HG02798 (cell line): Measurements from ENCODE around the gene SPC24.

Experiments used
- ATAC-seq: cut with Tn5 transposase; IDR thresholded peaks from one replicate; pipeline ENCODE4 v1.9.1; 2021; ENCODE audit warnings: mild to moderate bottlenecking; ENCODE audit not compliant: unreplicated experiment, poor library complexity

Gene SPC24, protein sequence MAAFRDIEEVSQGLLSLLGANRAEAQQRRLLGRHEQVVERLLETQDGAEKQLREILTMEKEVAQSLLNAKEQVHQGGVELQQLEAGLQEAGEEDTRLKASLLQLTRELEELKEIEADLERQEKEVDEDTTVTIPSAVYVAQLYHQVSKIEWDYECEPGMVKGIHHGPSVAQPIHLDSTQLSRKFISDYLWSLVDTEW

DNA sequence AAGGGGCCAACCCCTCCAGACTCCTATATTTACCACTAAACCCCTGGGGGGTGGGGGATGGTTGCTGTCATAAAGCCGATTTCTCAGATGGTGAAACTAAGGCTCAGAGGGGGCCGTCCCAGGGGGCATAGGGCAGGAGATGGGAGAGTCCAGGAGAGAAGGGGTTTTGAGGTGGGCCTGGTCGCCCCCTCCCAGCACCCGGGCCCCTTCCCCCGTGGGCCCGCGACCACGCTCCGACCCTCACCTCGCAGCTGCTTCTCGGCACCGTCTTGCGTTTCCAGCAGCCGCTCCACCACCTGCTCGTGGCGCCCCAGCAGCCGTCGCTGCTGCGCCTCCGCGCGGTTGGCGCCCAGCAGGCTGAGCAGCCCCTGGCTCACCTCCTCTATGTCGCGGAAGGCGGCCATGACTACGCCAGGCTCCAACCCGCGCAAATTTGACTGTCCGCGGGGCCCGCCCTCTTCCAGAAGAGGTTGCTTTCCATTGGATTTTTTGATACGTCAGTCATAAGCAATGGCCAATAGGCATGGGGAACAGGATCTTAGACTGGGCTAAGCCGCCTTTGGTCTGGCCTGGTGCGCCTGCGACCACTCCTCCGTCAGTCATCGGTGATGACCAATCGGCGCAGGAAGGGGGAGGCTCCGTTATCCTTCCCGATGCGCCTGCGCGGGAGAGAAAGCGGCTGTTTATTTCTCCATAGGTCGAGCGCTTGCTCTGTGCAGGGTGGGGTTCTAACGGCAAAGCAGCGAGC, at the start of gene SPC24:
SPC24 (minus strand) TSS at position 410 of the 748 bp plus-strand sequence; CDS start at position 404, 6 bp downstream.
- ATAC-seq, result peak; percentile 99

DNA sequence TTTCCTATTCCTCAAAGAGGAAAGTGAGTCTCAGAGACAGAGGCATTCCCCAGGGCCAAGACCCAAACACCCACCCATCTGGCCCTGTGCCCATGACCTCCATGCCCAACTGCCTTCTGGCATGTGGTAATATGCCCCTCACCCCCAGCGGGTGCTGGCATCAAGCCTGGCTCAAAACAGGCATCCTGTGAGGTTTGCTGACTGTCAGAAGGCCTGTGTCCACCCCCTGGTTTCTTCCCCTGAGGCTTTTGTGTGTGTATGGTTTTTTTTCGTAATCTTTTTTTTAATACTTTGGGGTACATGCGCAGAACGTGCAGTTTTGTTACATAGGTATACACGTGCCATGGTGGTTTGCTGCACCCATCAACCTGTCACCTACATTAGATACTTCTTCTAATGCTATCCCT, 49.4 kb upstream of the SPC24 start:
- ATAC-seq, result no peak

DNA sequence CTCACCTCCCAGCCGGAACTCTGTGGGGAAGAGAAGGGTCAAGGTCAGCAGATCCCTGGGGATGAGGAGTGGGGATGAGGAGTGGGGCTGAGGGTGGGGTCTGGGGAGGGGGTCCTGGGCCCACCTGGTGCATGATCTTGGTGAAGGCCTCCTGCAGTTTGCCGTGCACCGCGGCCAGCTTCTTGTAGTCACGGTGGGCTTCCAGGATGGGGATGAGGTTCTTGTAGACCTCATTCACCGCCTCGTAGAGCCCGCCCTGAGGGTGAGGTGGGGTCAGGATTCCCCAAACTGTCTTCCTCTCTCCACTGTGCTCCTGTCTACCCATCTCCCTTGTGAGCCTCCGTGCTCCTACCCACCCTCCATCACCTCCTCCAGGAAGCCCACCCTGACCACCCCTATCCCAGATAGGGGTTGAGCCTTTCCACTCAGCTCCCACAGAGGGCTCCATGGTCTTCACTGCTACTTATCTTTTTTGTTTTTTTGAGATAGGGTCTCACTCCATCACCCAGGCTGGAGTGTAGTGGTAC, 48.6 kb upstream of the SPC24 start:
- no peak for ATAC-seq

DNA sequence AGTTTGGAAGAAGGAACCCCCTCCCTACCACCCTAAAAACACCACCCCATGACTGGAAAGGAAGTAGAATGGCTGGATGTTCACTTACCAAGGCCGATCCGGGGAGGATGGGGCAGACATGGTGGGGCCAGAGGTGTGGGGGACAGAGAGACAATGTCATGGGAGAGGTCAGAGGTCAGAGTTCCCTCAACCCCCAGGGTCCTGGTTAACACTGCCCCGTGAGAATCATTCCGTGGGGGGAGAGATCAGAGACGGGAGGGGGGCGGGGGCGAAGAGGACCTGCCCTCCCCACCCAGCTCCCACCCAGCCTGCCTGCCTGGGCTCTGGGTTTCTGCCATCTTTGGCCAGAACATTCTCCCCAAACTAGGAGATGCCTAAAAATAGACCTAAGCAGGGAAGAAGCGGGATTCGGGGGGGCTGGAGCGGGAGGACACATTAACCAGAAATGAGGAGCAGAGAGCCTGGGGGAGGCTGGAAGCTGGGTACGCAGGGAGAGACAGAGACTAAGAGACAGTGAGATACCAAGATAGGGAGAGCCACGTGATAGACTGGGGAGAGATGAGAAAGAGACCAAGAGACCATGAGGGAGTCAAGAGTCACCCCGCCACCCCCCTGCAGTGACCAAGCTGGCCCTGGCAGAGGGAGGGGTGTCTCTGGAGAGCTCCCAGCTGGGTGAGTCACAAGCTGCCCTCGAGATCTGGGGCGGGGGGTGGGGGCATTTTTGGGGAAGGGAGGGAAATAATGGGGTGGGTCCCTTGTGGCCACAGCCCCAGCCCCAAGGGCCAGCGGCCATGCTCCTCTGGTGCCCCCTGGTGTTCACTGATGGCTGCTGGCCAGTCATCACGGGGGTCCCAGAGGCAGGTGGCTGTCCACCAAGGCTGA, 47.9 kb upstream of the SPC24 start:
- no peak for ATAC-seq

DNA sequence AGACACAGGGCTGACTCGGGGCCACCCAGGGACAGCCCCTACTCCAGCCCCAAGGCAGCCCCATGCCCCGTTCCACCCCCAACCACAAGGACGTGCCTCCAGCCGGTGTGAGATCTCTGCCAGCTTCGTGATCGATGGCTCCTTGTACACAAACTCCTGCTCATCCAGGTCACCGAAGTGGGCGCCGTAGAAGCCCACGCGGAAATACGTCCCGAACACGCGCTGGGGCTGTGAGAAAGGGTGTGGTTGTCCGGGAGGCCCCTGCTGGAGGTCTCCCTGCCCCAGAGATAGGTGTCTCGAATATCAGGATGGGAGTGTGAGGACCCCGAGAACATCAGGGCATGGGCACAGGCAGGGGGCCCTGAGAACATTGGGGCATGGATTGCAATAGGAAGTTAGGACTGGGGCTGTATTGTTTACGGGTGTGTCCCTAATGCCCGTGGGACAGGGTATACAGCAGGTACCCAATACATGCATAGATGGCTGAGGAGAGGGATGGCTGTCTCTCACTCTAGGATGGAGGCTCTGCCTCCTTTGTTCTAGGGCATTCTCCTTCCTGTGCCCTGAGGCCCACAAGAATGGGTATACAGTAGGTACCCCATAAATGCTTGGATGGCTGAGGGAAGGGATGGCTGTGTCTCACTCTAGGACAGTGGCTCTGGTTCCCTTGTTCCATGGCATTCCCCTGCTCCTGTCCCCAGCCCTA, 47.1 kb upstream of the SPC24 start:
- ATAC-seq, result no peak

DNA sequence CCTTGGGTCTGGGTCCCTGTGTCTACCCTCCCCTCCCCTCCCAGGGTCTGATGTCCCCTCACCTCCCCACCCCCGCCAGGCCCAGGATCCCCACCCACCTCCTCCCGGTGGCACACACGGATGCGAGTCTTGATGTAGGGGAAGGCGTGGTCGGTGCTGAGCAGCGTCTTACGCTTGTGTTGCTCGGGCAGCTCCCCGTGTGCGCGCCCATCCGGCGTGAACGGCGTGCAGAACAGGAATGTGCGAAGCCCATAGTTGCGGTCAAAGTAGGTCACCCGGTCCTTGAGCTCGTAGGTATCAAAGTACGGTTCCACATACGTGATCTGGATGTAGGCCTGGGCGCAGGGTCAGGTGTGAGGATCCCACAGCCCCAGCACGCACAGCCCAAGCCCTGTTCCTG, 46.2 kb upstream of the SPC24 start:
- ATAC-seq, result no peak

DNA sequence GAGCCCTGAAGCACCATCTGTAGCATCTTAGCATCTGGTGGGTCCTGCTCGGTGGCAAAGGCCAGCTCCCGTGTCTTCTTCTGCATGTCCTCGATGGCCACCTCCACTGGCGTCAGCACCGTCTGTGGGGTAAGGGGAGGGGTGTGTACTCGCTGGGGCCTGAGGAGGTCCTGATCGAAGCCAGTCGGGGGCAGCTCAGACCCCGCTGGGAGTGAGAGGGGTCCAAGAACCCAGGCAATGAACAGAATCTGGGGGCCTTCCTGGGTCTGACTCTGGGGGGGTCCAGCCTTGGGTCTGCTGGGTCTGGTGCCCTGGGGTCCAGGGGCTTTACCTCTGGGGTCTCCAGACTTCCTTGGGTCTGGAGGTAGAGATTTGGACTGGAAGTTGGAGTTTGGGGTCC, 45.3 kb upstream of the SPC24 start:
- no peak for ATAC-seq

DNA sequence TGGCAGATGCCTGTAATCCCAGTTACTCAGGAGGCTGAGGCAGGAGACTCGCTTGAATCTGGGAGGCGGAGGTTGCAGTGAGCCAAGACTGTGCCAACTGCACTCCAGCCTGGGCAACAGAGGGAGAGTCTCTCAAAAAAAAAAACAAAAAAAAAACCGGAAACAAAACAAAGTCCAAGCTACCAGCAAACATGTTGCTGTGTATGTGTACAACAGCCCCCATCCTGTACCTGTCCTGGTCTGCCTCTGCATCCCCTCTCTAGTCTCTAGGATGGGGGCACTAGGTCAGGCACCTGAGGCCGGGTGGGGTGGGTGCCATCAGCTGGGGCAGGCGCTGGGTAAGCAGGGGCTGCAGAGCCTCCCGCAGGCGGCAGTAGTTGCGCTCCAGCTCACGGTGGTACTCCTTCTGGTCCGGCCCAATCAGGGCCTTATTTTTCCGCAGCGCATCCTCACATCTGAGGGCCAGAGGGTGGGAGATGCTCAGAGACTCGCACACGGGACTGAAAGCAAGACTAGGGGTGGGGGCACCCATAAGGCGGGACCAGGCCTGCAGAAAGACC, 44.5 kb upstream of the SPC24 start:
- no peak for ATAC-seq

DNA sequence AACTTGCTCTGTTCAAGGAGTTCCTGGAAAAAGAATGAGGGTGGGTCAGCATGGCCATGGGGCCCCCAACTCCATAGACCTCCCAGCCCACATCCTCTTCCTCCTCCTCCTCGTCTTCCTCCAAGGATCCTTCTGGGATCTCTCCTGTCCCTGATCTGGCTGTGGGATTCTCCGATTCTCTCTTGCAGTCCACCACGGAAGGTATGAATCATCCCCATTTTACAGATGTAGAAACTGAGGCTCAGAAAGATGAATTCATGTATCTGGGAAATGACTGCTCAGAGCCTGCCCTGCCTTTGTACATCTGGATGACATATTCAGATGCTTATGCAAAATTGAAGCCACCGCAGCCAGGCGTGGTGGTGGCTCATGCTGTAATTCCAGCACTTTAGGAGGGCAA, 43.9 kb upstream of the SPC24 start:
- ATAC-seq, result no peak

DNA sequence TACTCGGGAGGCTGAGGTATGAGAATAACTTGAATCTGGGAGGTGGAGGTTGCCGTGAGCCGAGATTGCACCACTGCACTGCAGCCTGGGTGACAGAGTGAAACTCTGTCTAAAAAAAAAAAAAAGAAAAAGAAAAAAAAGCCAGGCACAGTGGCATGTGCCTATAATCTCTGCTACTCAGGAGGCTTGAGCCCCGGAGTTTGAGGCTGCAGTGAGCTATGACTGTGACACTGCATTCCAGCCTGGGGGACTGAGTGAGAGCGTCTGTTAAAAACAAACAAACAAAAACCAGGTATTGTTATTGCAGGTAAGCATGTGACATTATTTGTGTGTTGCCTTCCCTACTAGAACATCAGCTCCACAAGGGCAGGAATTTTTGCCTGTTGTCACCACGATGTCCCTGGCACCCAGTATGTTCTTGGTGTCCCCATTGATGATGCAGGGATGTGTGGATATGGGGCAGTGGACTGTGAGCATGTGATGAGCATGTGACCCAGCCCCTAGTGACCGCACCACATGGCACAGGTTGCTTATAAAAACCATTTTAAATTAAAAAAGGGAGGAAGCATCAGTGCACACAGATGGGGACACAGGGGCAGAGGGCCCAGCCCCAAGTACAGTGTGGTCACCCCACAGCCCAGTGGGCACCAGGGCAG, 43.3 kb upstream of the SPC24 start:
- ATAC-seq, result no peak

DNA sequence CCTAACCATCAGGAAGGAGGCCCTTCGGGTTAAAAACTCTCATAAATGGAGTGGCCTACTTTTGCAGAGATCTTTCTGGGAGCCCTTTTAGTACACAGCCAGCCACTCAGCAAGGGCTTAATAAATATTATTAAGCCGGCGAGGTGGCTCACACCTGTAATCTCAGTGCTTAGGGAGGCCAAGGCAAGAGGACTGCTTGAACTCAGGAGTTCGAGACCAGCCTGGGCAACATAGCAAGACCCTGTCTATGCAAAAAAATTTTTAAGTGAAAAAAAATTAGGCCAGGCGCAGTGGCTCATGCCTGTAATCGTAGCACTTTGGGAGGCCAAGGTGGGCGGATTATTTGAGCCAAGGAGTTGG, 42.6 kb upstream of the SPC24 start:
- no peak for ATAC-seq

DNA sequence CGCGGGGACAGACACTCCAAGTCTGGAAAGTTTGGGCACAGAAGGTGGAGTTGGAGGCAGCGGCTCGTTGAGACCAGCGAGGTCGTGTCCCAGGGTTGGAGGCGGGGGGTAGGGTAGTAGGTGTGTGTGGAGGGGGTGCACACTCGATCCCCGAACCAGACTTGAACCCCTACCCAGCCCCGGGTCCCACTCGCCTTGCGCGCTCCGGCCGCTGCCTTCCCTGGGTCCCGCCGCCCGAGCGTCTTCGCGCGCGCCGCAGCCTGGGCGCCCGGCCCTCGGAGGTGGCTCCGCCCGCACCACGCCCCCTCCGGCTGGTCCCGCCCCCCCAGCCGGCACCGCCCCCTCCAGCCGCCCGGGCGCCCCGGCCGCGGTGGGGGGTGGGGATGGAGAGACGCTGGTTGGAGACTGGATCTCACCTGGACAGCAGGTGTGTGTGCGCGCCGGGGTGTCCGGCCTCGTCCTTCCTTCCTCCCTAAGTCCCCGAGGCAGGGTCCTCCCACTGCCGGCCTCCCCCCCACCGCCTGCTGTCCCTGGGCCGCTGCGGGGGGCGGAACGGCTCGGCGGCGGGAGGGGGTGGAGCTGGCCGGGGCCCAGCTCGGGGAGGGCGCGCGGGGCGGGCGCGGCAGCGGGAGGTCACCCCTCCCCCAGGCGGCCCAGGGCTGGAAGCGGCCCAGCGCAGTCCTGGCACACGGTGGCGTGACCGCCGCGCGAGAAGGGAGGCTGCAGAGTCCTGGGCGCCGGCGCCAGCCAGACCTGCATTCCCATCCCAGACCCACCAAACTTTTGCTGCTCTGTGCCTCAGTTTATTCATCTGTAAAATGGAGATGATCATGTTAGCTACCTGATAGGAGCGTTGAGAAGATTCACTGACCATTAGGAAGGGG, 42.0 kb upstream of the SPC24 start, which contains the start of gene KANK2:
KANK2 (minus strand) TSS at position 255 of the 884 bp plus-strand sequence. CDS start 3,034 bp downstream, outside the sequence.
- peak; percentile 80 for ATAC-seq

DNA sequence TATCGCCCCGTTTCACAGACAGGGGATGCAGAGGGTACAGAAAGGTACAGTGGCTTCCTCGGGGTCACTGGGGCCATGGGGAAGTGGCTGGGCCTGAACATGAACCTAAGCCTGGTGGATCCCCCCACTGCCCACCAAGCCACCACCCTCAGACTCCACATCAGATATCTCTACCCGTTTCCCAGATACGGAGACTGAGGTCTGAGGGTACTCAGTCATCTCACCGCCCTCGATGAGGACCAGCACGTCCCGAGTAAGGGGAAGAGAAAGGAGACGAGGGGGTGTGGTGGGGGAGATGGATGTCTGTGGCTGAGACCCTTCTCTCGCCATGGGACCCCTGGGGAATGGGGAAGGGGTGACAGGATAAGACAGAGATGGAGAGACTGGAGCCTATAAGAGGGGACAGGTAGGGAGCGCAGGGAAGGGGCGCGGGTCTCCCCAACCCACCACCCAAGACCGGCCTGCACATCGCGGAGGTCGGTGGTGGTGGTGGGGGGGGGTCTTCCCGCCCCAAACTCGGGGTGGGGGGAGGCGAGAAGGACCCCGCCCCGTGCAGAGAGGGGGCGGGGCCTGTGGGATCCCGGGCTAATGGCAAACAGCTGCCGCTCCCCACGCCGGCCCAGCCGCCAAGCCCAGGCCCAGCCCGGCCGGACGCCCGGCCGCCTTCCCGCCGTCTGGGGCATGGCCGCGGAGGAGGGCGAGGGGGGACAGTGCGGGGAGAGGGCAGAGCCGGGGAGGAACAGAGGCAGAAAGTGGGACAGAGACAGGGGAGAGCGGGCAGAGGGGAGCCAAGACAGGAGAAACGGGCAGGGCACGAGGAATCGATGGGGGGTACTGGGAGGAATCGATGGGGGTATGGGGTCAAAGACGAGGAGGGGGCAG, 41.1 kb upstream of the SPC24 start:
- ATAC-seq, result no peak

DNA sequence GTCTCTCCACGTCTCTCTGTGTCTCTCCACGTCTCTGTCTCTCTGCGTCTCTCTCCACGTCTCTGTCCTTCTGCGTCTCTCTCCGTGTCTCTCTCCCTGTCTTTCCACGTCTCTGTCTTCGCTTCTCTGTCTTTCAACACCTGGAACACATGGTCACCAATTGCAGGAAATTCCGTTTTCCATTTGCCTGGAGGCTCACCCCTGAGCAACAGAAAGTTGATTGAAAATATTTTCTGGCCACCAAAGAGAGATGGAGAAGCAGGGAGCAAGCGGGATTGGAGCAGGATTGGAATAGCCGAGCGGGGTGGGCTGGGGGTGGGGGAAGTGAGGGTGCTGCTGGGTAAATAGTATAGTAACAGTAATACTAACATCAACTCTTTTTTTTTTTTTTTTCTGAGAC, 40.1 kb upstream of the SPC24 start:
- ATAC-seq, result no peak

DNA sequence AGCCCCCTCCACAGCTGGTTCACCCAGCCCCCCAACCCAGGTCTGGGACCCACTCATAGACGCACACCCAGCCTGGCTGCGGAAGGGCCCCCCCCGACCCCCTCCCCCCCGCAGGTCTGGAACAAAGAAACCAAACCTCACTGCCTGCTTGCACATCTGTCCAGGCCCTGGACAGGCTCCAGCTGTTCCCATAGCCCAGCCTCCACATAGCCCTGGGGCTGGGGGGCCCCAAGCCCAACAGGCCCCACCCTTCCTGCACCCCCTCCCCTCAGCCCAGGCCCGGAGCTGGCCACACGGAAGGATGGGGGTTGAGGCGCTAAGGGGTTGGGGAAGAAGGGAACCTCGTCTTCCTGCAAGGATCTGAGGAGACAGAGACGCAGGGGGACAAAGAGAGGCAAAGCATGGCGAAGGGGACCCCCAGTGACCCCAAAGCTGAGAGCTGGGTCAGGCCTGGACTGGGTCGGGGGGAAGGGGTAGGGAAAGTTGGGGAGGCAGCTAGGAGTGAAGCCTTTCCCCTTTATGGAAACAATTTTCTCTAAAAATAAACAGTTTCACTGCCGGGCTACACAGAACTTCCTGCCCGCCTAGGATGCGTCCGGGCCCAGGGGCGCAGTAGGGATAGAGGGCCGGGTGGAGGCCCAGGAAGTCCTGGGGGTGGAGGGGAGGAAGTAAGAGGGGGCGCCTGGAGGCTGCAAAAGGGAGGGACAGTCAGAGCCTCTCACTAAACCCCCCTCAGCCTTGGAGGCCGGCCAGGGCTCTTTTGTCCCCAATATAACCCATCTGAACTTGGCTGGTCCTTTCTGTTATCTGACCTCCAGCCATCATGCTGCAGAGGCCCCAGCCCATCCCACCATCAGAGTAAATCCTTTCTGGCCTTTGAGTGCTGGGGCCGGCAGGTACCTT, 39.3 kb upstream of the SPC24 start:
- no peak for ATAC-seq

DNA sequence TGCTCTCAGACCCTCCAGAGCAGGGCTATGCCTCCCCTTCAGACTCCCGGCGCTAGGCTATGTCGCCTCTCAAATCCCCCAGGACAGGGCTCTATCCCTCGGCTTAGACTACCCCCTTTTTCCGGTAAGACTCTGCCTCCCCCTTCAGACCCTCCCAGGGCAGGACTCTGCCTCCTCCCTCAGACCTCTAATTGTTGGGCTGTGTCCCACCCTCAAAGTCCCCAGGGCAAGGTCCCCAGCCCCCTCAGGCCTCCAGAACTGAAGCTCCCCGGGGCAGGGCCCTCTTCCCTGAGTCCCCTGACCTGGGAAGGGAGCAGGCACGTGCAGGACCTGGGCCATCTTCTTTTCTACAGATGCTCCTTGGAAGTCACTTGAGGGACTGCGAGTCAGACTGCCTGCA, 38.6 kb upstream of the SPC24 start:
- ATAC-seq, result no peak
